ENCODE results near the gene FAM114A1.
"Not testable (repeated sequence)": the region's sequence is repeated elsewhere in the genome, so short reads cannot be mapped to it uniquely, and the experiment has no call there.

DNA sequence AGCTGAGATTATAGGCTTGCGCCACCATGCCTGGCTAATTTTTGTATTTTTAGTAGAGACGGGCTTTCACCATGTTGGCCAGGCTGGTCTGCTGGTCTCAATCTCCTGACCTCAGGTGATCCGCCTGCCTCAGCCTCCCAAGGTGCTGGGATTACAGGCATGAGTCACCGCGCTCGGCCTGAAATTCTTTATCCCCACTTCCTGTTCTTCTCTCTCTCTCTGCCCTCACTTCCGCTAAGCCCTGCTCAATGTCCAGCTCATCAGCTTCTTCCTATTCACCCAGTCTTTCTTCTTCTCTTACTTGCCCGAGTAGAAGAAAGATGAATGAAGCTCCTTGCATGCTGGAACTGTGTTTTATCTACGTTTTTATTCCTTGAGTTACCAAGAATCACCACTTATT lies 120.7 kb downstream of the FAM114A1 start:
- TF ChIP-seq, protein P1, sequence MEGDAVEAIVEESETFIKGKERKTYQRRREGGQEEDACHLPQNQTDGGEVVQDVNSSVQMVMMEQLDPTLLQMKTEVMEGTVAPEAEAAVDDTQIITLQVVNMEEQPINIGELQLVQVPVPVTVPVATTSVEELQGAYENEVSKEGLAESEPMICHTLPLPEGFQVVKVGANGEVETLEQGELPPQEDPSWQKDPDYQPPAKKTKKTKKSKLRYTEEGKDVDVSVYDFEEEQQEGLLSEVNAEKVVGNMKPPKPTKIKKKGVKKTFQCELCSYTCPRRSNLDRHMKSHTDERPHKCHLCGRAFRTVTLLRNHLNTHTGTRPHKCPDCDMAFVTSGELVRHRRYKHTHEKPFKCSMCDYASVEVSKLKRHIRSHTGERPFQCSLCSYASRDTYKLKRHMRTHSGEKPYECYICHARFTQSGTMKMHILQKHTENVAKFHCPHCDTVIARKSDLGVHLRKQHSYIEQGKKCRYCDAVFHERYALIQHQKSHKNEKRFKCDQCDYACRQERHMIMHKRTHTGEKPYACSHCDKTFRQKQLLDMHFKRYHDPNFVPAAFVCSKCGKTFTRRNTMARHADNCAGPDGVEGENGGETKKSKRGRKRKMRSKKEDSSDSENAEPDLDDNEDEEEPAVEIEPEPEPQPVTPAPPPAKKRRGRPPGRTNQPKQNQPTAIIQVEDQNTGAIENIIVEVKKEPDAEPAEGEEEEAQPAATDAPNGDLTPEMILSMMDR (conservative IDR thresholded peaks at IDR 0.05; ENCODE audit: low read depth in 2 of 2) = not testable (repeated sequence)
- not testable (repeated sequence) for TF ChIP-seq ZNF114 (CRISPR knock-in tag; IDR thresholded peaks at IDR 0.05); EZH2phosphoT487 (IDR thresholded peaks at IDR 0.05; ENCODE audit: unreplicated experiment); POLR2AphosphoS5 (IDR thresholded peaks at IDR 0.05; ENCODE audit: low read depth); EZH2 (IDR thresholded peaks at IDR 0.05; ENCODE audit: low read depth, unreplicated experiment); CREB1 (CRISPR knock-in tag; IDR thresholded peaks at IDR 0.05; ENCODE audit: low read depth); ZNF331 (CRISPR knock-in tag; IDR thresholded peaks at IDR 0.05; ENCODE audit: low read depth)
- TF ChIP-seq, protein P2, sequence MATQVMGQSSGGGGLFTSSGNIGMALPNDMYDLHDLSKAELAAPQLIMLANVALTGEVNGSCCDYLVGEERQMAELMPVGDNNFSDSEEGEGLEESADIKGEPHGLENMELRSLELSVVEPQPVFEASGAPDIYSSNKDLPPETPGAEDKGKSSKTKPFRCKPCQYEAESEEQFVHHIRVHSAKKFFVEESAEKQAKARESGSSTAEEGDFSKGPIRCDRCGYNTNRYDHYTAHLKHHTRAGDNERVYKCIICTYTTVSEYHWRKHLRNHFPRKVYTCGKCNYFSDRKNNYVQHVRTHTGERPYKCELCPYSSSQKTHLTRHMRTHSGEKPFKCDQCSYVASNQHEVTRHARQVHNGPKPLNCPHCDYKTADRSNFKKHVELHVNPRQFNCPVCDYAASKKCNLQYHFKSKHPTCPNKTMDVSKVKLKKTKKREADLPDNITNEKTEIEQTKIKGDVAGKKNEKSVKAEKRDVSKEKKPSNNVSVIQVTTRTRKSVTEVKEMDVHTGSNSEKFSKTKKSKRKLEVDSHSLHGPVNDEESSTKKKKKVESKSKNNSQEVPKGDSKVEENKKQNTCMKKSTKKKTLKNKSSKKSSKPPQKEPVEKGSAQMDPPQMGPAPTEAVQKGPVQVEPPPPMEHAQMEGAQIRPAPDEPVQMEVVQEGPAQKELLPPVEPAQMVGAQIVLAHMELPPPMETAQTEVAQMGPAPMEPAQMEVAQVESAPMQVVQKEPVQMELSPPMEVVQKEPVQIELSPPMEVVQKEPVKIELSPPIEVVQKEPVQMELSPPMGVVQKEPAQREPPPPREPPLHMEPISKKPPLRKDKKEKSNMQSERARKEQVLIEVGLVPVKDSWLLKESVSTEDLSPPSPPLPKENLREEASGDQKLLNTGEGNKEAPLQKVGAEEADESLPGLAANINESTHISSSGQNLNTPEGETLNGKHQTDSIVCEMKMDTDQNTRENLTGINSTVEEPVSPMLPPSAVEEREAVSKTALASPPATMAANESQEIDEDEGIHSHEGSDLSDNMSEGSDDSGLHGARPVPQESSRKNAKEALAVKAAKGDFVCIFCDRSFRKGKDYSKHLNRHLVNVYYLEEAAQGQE (IDR thresholded peaks at IDR 0.05; ENCODE audit: unreplicated experiment) = not testable (repeated sequence)
- TF ChIP-seq, protein P3, sequence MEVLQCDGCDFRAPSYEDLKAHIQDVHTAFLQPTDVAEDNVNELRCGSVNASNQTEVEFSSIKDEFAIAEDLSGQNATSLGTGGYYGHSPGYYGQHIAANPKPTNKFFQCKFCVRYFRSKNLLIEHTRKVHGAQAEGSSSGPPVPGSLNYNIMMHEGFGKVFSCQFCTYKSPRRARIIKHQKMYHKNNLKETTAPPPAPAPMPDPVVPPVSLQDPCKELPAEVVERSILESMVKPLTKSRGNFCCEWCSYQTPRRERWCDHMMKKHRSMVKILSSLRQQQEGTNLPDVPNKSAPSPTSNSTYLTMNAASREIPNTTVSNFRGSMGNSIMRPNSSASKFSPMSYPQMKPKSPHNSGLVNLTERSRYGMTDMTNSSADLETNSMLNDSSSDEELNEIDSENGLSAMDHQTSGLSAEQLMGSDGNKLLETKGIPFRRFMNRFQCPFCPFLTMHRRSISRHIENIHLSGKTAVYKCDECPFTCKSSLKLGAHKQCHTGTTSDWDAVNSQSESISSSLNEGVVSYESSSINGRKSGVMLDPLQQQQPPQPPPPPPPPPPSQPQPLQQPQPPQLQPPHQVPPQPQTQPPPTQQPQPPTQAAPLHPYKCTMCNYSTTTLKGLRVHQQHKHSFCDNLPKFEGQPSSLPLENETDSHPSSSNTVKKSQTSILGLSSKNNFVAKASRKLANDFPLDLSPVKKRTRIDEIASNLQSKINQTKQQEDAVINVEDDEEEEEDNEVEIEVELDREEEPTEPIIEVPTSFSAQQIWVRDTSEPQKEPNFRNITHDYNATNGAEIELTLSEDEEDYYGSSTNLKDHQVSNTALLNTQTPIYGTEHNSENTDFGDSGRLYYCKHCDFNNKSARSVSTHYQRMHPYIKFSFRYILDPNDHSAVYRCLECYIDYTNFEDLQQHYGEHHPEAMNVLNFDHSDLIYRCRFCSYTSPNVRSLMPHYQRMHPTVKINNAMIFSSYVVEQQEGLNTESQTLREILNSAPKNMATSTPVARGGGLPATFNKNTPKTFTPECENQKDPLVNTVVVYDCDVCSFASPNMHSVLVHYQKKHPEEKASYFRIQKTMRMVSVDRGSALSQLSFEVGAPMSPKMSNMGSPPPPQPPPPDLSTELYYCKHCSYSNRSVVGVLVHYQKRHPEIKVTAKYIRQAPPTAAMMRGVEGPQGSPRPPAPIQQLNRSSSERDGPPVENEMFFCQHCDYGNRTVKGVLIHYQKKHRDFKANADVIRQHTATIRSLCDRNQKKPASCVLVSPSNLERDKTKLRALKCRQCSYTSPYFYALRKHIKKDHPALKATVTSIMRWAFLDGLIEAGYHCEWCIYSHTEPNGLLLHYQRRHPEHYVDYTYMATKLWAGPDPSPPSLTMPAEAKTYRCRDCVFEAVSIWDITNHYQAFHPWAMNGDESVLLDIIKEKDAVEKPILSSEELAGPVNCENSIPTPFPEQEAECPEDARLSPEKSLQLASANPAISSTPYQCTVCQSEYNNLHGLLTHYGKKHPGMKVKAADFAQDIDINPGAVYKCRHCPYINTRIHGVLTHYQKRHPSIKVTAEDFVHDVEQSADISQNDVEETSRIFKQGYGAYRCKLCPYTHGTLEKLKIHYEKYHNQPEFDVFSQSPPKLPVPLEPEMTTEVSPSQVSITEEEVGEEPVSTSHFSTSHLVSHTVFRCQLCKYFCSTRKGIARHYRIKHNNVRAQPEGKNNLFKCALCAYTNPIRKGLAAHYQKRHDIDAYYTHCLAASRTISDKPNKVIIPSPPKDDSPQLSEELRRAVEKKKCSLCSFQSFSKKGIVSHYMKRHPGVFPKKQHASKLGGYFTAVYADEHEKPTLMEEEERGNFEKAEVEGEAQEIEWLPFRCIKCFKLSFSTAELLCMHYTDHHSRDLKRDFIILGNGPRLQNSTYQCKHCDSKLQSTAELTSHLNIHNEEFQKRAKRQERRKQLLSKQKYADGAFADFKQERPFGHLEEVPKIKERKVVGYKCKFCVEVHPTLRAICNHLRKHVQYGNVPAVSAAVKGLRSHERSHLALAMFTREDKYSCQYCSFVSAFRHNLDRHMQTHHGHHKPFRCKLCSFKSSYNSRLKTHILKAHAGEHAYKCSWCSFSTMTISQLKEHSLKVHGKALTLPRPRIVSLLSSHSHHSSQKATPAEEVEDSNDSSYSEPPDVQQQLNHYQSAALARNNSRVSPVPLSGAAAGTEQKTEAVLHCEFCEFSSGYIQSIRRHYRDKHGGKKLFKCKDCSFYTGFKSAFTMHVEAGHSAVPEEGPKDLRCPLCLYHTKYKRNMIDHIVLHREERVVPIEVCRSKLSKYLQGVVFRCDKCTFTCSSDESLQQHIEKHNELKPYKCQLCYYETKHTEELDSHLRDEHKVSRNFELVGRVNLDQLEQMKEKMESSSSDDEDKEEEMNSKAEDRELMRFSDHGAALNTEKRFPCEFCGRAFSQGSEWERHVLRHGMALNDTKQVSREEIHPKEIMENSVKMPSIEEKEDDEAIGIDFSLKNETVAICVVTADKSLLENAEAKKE (CRISPR knock-in tag; IDR thresholded peaks at IDR 0.05) = not testable (repeated sequence)

Data from GM23338 (cell line).